Amniotic stem cell (primary cell): Measurements from ENCODE around the gene MBD3L5.
"Not testable (repeated sequence)": the region's sequence is repeated elsewhere in the genome, so short reads cannot be mapped to it uniquely, and the experiment has no call there.

Experiments
- DNase-seq: peaks from one replicate; lab custom pipeline; 2025; lab: John Stamatoyannopoulos, UW

MBD3L5 gene

DNA sequence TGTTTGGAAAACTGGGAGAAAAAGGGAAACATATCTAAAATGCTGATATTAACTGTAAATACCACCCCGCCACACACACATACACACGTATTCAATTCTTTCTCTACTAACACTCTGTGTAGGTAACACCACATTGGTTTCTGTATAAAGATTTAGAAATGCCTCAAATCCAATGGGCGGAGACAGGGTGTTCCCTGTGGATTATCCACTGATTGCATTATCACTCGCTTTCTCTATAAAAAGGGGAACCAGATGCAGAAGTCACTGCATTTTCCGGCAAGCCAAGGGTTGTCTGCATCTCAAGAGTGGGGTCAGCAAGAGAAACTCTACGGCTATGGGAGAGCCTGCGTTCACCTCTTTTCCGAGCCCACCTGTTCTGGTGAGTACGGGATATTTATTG lies at the start of gene MBD3L5:
Gene MBD3L5 (plus strand): TSS at position 301 of the 400 bp plus-strand sequence. CDS start 34 bp downstream, at position 335.
- DNase-seq = not testable (repeated sequence)

GRCh38 chr19:6983448-6983847 lies 46.9 kb upstream of the MBD3L5 start:
- no peak for DNase-seq

- DNase-seq = no peak
Observed at GRCh38 chr19:6987850-6988249, 42.5 kb upstream of the MBD3L5 start.

GRCh38 chr19:6988257-6988656 lies 42.1 kb upstream of the MBD3L5 start:
- DNase-seq = no peak

DNA sequence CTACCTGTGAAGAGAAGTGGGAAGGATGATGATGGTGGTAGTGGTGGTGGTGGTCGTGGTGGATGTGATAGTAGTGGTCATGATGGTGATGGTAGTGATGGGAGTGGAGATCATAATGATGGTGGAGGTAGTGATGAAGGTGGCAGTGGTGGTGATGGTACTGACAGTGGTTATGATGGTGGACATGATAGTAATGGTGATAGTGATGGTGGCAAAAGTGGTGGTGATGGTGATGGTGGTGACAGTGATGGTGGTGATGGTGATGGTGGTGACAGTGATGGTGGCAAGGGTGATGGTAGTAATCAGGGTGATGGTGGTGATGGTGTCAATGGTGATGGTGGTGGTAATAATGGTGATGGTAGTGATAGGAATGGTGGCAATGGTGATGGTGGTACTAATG lies 35.3 kb upstream of the MBD3L5 start:
- DNase-seq = no peak

- DNase-seq = no peak
Observed at GRCh38 chr19:6996810-6997209, 33.6 kb upstream of the MBD3L5 start.

DNA sequence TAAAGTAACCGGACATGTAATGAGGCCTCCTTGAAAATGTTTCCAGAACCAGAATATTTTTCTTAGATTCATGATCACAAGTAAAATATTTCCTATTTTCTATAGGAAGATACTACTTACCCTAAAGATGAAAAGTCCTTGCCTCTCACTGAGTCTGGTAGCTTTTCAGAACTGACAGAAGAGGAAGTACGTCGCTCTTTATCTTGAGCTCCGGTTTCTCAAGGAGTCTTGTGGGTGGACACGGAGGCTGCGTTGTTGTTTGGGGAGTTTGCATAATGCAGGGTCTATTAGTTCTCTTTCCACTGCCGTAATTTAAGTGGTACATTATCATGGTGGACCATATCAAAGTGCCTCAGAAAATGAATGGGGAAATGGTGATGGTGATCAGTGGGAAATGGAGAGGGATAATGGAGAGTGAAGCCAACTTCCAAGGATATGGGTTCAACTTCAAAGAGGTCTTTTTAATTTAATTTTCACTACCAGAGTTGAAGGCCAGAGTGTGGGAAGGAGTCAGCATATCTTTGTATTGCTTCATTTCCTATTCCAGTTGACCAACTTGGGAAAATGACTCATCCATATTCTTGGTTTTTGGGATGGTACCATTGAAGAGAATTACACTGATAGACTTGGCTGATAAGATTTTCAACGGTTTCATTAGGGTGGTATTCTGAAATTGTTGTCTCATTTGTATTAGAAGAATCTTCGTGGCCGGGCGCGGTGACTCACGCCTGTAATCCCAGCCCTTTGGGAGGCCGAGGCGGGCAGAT lies 32.5 kb upstream of the MBD3L5 start:
- DNase-seq = no peak

DNA sequence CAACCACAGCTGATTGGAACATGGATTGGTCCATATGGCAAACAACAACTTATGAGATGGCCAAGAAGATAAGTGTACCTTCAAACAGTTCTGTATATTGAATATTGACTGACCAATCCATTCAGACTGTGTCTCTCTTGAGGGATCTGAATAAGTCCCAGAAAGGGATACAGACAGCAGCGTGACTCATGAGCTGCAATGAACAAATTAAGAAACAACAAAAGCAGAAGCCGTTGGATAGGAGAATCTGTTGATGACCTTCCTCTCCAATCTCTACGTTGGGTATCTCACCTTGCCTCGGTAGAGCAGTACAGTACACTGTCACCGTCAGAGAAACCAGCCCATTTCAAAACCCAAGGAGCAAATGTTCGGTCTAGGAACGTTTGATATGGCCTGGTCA lies 30.4 kb upstream of the MBD3L5 start:
- no peak for DNase-seq

DNA sequence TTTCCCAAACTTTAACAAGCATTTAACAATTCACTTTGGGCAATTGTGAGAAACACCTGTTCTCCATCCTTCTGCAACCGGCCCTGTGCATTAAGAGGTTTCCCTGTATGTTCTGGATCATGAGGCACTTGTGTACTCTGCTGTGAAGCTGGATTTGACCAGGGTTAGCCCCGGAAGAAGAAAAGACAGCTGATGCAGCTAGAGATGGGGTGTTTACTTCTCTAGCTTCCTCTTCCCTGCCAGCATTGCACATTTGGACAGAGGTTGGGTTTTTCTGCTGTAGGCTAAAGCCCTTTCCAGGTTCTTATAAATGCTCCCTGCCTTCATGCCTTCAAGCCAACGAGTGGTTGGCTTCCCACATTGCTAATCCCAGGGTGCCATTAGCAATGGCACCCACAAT lies 30.0 kb upstream of the MBD3L5 start:
- DNase-seq = no peak

DNA sequence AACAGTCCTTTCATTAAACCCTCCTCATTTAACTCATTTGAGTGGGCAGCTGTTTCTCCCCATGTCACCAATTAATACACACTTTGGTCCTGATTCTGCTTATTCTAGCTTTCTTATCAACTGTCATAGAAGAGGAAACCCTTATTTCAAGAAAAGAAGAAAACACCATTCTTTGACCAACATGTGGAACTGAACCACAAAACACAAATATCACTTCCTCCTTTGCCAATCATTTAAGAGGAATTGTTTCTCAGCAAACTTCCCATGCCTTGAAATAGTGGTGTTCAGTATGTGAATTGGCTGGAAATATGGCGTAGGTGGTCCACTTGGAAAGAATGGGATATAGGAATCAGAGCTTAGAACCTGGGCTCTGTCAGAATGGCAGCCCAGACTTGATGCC lies 29.6 kb upstream of the MBD3L5 start:
- no peak for DNase-seq

- no peak for DNase-seq
Observed at GRCh38 chr19:7004313-7004931, 26.0 kb upstream of the MBD3L5 start.

DNA sequence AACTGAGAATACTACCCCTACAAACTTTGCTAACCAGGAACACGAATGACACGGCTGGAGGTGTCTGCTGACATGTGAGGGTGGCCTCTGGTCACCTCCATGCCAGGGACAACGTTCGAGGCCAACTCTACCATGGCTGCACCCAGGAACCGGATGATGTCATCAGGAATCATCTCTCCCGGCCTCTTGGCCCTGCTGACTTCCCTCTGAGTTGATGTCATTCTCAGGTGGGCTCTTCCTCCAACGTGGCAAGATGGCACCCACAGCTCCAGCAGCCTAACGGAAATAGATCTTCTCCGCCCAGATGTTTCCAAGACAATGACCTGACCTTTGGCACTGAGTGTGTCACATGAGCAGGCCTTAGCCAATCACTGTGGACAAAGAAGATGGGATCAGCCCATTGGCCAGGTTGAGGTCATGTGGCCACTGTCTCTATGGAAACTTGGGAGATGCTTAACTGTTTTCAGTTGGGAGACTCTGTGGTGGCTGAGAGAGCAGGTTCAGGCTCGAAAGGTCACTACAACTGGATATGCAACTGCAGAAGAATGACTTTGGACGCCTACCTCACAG lies 24.2 kb upstream of the MBD3L5 start:
- DNase-seq = no peak

DNA sequence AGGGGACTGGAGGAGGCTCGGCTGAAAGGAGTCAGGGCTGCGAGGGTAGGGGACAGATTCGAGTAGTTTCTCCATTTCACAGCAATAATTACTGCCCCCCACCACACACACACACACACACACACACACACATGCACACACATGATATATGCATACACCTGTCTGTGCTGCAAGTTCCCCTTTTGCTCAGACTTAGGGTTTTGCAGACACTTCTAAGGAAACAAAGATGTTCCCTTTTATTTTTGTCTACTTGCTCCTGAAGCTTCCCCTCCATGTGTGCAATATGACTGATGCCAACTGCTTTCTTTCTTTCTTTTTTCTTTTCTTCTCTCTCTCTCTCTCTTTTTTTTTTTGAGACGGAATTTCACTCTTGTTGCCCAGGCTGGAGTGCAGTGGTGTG lies 22.5 kb upstream of the MBD3L5 start:
- DNase-seq = no peak

GRCh38 chr19:7010722-7011593 lies 19.4 kb upstream of the MBD3L5 start:
- no peak for DNase-seq

DNA sequence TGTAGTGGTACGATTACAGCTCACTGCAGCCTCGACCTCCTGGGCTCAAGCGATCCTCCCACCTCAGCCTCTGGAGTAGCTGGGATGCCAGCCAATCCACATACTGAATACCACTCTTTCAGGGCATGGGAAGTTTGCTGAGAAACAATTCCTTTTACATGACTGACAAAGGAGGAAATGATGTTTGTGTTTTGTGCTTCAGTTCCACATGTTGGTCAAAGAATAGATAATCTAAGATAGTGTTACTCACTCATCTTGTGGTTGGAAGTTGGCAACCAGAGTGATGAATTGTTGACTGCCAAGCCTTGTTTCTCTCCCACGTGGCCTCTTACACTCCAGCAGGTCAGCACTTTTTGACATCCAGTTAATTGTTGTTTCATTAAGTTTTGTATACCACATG lies 16.7 kb upstream of the MBD3L5 start:
- DNase-seq = no peak

GRCh38 chr19:7018828-7019227 lies 11.6 kb upstream of the MBD3L5 start:
- no peak for DNase-seq

GRCh38 chr19:7021331-7021730 lies 9.0 kb upstream of the MBD3L5 start, which contains the start of gene MBD3L2B:
Gene MBD3L2B (minus strand): TSS chr19:7021431. CDS start chr19:7021397, 34 bp downstream.
- DNase-seq = not testable (repeated sequence)

- not testable (repeated sequence) for DNase-seq
Observed at GRCh38 chr19:7028790-7029189, 1.6 kb upstream of the MBD3L5 start.

GRCh38 chr19:7040079-7040478 lies 9.7 kb downstream of the MBD3L5 start, which contains the start of gene MBD3L4:
Gene MBD3L4 (minus strand): TSS chr19:7040179. CDS start chr19:7040144, 35 bp downstream.
- DNase-seq = not testable (repeated sequence)

- DNase-seq = not testable (repeated sequence)
Observed at GRCh38 chr19:7041563-7041962, 11.2 kb downstream of the MBD3L5 start.

- DNase-seq = not testable (repeated sequence)
Observed at GRCh38 chr19:7049021-7049420, 18.6 kb downstream of the MBD3L5 start, which contains the start of gene MBD3L2. Gene MBD3L2 (plus strand): TSS chr19:7049321. CDS start chr19:7049374, 53 bp downstream.

- DNase-seq = not testable (repeated sequence)
Observed at GRCh38 chr19:7051421-7051820, 21.0 kb downstream of the MBD3L5 start.
